ENCODE measurements around the gene CDH23.

The CDH23 gene

DNA sequence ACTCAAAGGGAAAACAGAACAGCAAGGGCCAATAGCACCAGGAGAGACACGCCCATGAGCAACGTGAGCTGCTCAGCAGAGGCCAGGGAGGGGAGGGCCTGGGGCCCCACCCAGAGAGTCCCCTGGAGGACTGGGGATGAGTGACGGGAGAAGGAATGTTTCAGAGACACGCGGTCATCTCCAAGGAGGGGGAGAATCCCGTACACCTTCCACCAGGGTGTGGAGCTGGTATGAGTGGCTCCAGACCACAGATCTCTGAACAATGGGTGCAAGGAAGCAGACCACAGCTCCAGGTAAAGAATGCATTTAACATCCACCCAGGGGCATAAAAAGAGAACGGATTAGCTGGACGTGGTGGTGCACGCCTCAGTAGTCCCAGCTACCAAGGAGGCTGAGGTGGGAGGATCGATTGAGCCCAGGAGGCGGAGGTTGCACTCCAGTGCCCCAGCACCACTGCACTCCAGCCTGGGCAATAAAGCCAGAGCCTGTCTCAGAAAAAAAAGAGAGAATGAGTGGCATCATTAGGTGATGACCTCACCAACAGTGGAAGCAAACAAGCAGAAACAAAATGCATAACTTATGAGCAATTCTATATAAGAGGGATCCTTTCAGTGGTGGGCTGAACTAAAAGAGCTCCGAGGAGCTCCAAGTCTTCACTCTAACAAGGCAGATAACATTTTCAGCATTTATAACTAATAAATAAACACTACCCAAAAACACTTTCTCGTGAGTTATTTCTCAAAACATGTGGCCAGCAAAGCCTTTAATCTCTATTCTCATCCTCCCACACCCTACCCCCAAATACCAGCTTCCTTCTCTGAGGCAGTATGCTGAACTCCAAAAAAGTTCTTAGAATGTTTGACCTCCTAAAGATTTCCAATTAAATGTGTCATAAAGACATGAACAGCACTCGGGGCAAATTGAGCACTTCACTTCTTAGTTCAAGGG lies 441.8 kb downstream of the CDH23 start:
- peak in 1 of 2 experiments; percentile 47 for DNase-seq
- no peak for TF ChIP-seq GATA1 (IDR thresholded peaks at IDR 0.05; ENCODE audit: low read depth, low read length)
- no peak for TF ChIP-seq POLR2A (IDR thresholded peaks at IDR 0.05; ENCODE audit: low read length)

DNA sequence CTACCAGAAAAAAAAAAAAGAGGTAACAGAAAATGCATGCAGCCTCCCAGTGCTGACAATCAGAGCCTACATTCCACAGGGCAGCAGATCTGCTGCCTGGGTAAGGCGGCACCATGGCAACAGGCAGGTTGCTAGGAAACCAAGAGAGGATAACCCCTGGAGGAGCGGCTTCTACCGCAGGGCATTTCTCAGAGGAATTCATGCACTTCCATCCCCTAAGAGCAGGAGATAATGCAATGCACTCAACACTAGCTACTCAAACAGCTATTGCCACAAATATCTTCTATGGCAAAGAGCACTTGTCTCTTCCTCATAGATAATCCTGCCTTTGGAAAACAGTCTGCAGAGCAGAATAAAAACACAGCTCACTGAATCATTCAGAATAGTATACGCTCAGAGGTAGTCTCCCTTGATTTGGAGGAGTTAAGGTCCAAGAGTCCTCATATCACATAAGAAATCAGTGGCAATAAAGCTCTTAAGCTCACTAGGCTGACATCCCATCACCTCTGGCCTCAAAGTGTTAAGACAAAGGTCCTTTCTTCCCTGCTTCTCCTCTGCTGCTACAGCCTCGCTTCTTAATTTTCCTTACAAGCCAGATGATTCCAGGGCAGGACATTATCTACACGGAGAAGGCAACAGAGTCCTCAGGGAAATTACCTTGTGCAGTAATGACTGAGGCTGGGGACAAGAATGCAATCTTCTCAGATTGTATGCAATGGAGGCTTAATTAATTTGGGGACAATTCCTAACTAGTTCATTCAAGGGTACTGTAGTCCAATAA lies 443.6 kb downstream of the CDH23 start:
- TF ChIP-seq GATA1 (IDR thresholded peaks at IDR 0.05; ENCODE audit: low read depth, low read length) (no peak), POLR2A (IDR thresholded peaks at IDR 0.05; ENCODE audit: low read length) (no peak)
- DNase-seq: peak; percentile 66 to 68

DNA sequence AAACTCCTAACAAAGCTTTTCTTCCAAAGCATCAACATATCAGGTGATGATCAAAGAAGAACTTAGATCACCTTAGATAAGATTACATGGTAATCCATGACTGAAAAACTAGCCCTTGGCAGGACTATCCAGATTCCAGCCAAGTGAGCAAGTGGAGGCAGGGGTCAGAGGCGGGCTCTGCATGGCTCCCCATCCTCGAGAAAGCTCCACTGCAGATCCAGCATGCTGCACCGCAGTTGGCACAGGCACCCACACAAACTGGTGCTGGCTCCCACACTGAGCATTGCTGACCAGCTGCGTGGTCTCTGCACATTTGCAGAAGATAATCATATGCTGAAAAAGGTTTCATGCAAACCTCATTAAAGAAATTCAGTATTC lies 444.2 kb downstream of the CDH23 start:
- DNase-seq: no peak

GRCh38 chr10:71842422-71842821 lies 445.7 kb downstream of the CDH23 start:
- TF ChIP-seq GATA1 (IDR thresholded peaks at IDR 0.05; ENCODE audit: low read depth, low read length): no peak
- no peak for TF ChIP-seq POLR2A (IDR thresholded peaks at IDR 0.05; ENCODE audit: low read length)
- DNase-seq: no peak

More for the DNA sequence above, 444.2 kb downstream of the CDH23 start:
- no peak for TF ChIP-seq GATA1 (IDR thresholded peaks at IDR 0.05; ENCODE audit: low read depth, low read length)
- no peak for TF ChIP-seq POLR2A (IDR thresholded peaks at IDR 0.05; ENCODE audit: low read length)

- no peak for DNase-seq
- TF ChIP-seq POLR2A (IDR thresholded peaks at IDR 0.05; ENCODE audit: low read length) (no peak), GATA1 (IDR thresholded peaks at IDR 0.05; ENCODE audit: low read depth, low read length) (no peak)
Measured at GRCh38 chr10:71842856-71843686, 446.4 kb downstream of the CDH23 start.

DNA sequence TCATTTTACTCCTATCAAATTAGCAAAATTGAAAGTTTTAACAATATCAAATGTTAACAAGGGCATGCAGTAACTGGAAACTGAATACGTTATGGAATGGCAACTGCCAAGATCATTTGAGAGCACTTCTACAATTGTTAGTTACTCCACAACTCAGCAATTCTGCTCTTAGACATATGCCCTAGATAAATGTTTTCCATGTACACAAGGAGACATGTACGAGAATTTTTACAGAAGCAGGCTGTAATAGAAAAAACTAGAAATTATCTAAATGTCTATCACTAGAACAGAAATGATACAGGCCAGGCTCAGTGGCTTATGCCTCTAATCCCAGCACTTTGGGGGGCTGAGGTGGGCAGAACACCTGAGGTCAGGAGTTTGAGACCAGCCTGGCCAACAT lies 447.4 kb downstream of the CDH23 start:
- TF ChIP-seq POLR2A (IDR thresholded peaks at IDR 0.05; ENCODE audit: low read length) (no peak), GATA1 (IDR thresholded peaks at IDR 0.05; ENCODE audit: low read depth, low read length) (no peak)
- DNase-seq: no peak

GRCh38 chr10:71844695-71845094 lies 448.0 kb downstream of the CDH23 start:
- DNase-seq: no peak
- TF ChIP-seq POLR2A (IDR thresholded peaks at IDR 0.05; ENCODE audit: low read length) (no peak), GATA1 (IDR thresholded peaks at IDR 0.05; ENCODE audit: low read depth, low read length) (no peak)

DNA sequence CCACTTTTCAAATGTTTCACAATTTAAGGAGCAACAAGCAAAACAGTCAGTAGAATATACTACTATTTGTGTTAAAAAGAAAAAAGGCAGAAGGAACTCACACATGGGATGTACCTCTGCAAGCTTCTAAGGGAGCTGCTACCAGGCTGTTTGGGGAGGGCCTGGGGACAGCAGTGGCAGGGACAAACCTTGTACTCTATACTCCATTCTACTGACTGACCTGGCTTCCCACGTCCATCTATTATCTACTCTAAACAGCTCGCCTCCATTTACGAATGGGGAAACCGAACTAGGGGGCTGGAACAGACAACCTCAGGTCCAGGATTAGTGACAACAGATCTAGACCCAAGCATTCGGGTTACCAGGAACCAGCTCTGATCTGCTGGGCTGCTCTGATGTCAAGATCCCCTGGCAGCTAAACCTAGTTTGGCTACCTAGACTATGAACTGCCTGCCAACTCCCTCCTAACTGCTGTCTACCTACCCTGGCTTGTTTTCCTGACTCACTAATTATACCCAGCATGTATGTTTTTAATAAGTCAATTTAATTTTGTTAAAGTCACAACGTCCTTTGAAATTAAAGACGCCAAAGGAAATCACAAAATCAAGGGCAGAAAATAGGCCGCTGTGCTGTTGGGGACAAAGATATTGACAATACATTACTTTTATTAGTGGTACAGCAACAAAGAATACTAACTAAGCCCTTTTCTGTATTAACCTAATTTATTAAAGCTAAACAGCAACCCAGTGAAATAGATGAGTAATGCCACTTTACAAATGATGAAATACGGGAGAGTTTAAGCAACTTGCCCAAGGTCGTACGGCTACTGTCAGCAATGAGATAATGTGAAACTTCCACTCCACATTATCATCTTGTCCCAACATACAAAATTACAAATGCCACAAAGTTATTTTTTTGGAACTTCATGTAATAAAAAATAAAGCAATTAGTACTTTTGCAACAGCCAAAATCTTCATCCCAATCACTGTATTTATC lies 449.0 kb downstream of the CDH23 start:
- no peak for TF ChIP-seq GATA1 (IDR thresholded peaks at IDR 0.05; ENCODE audit: low read depth, low read length)
- TF ChIP-seq POLR2A (IDR thresholded peaks at IDR 0.05; ENCODE audit: low read length): no peak

DNA sequence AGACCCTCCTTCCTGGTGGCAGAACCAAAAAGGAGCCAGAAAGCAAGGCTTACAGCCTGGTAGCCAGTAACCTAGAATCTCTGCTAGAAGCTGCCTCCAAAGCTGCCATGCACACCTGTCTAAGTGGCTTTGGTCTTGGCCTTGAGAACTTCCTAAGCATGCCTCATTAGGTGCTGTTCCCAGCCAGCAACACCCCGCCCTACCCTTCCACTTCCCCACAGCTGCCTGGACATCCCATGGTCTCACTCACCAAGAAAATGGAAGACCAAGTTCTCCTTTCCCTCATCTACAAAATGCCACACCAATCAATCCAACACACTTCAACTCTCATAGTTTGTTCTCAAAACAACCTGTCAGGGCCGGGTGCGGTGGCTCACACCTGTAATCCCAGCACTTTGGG lies 450.1 kb downstream of the CDH23 start:
- no peak for DNase-seq
- TF ChIP-seq GATA1 (IDR thresholded peaks at IDR 0.05; ENCODE audit: low read depth, low read length): no peak

More for the DNA sequence above, 449.0 kb downstream of the CDH23 start:
- DNase-seq: peak in 1 of 2 experiments; percentile 32

DNA sequence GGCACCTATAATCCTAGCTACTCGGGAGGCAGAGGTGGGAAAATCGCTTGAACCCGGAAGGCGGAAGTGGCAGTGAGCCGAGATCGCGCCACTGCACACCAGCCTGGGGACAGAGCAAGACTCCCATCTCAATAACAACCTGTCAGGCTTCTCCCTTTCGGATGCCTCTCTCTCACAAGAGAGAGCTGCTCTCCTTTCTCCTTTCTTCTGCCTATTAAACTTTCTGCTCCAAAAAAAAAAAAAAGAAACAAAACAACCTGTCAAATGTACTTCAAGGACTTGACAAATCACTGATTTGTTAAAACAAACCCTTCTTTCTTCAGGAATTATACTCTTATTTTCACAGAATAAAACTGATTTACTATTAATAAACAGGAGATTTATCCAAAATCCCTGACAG lies 450.7 kb downstream of the CDH23 start:
- DNase-seq: no peak
- TF ChIP-seq GATA1 (IDR thresholded peaks at IDR 0.05; ENCODE audit: low read depth, low read length) (no peak), POLR2A (IDR thresholded peaks at IDR 0.05; ENCODE audit: low read length) (no peak)

GRCh38 chr10:71848325-71849275 lies 451.9 kb downstream of the CDH23 start:
- TF ChIP-seq GATA1 (IDR thresholded peaks at IDR 0.05; ENCODE audit: low read depth, low read length) (no peak), POLR2A (IDR thresholded peaks at IDR 0.05; ENCODE audit: low read length) (no peak)
- DNase-seq: no peak

Data from erythroblast (primary cell).